Measurements from ENCODE around the gene POU2F1. TPM values are rescaled to one million over a fixed set of nuclear protein-coding genes. Genes with fewer than 3 reads are reported as not detected.
A peak's percentile ranks its signal among the peaks of the same experiment; 100 is the strongest.

The POU2F1 gene
- total and polyA plus RNA-seq, 8 donors: 1.4 to 7.3 (median 5.8) TPM

DNA sequence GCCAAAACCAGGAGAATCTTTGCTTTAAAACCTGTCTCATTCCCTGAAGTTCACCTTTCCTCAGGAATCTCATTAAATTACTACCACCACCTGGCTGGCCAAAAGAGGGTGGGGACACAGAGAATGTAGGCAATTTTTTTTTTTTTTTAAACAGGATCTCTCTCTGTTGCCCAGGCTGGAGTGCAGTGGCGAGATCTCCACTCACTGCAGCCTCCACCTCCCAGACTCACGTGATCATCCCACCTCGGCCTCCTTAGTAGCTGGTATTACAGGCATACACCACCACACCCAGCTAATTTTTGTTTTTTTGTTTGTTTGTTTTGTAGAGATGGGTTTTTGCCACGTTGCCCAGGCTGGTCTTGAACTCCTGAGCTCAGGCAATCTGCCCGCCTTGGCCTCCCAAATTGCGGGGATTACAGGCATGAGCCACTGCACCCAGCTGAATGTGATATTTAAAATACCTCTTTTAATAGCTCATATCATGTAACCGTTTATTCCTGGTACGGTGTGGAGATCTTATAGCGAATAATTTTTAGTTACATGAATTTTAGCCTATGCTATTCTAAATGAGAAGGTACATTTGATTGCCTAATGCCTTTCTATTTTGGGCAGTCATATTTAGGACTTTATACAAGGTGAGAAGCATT, 84.5 kb downstream of the POU2F1 start:
- ATAC-seq (no peak), FAIRE-seq (no peak), DNase-seq (no peak)
- Histone ChIP-seq H3K4me3 (no peak overlapping the region), H3K27ac (no peak overlapping the region), H3K27me3 (no peaks in the 10 kb centered on the region), H3K9me3 (no peaks in the 10 kb centered on the region), H3K4me1 (peaks cover 0 to 6% (median 3%) of the 10 kb centered on the region in 3 donors), H3K36me3 (no peaks in the 10 kb centered on the region)
- TF ChIP-seq, protein P1, sequence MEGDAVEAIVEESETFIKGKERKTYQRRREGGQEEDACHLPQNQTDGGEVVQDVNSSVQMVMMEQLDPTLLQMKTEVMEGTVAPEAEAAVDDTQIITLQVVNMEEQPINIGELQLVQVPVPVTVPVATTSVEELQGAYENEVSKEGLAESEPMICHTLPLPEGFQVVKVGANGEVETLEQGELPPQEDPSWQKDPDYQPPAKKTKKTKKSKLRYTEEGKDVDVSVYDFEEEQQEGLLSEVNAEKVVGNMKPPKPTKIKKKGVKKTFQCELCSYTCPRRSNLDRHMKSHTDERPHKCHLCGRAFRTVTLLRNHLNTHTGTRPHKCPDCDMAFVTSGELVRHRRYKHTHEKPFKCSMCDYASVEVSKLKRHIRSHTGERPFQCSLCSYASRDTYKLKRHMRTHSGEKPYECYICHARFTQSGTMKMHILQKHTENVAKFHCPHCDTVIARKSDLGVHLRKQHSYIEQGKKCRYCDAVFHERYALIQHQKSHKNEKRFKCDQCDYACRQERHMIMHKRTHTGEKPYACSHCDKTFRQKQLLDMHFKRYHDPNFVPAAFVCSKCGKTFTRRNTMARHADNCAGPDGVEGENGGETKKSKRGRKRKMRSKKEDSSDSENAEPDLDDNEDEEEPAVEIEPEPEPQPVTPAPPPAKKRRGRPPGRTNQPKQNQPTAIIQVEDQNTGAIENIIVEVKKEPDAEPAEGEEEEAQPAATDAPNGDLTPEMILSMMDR (IDR thresholded peaks at IDR 0.05): no peak
- 93 to 97% methylated on average over 9 of the region's 9 CpGs for WGBS, 2 donors
- intact Hi-C loops (cut with DNase I): no loop called here

DNA sequence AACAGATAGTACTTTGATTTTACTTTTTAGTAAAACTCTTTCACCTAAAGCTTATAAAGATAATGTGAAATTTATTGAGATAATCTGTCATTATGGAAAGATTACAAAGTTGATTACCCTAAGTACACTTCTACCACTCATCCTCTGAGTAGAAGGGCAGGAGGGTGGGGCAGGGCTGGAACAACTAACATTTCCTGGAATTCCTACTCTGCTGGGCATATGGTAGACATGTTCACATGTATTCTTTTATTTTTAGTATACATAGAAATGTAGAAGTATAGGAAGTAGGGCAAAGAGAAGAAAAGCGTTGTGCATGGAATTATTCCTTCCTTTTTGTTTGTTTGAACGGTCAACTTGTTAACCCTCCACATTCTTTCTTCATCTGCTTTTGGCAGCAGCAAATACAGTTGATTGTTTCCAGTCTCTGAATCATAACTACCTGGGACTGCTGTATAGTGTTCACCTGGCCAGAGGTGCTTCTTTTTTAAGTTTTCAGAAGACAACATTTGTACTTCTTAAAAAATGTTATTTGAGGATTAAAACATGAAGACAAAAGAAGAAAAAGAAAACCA, 85.1 kb downstream of the POU2F1 start:
- peak in 2 of 4 donors; percentile 65 to 74 for ATAC-seq
- WGBS, 2 donors: 56% methylated on average over 2 of the region's 2 CpGs
- intact Hi-C loops (cut with DNase I): no loop called here
- DNase-seq: no peak
- H3K4me3 ChIP-seq: no peak overlapping the region
- H3K36me3 ChIP-seq: no peaks in the 10 kb centered on the region
- FAIRE-seq: no peak
- no peaks in the 10 kb centered on the region for H3K9me3 ChIP-seq
- H3K4me1 ChIP-seq: peaks cover 0 to 7% (median 6%) of the 10 kb centered on the region in 3 donors
- TF ChIP-seq, protein P1 (IDR thresholded peaks at IDR 0.05): no peak
- no peak overlapping the region for H3K27ac ChIP-seq
- H3K27me3 ChIP-seq: no peaks in the 10 kb centered on the region

DNA sequence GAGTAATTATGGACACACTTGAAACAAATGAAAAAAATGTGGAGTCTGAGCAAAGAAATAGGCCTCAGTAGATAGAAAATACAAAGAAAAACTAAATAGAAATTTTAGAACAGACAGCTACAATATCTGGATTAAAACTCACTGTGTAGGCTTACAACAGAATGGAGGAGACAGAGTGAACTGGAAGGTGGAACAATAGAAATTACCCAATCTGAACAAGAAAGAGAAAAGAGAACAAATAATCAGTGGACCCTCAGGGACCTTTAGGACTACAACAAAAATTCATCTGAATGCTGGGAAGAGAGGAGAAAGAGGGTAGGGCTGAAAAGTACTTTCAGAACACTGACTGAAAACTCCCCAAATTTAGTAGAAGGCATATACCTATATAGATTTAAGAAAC, 90.0 kb downstream of the POU2F1 start:
- Histone ChIP-seq H3K4me1 (peaks cover 0 to 7% (median 6%) of the 10 kb centered on the region in 3 donors), H3K4me3 (no peak overlapping the region), H3K9me3 (no peaks in the 10 kb centered on the region), H3K27ac (no peak overlapping the region), H3K27me3 (no peaks in the 10 kb centered on the region), H3K36me3 (no peaks in the 10 kb centered on the region)
- ATAC-seq: no peak
- no peak for DNase-seq
- no peak for FAIRE-seq
- intact Hi-C loops (cut with DNase I): no loop called here
- TF ChIP-seq, protein P1 (IDR thresholded peaks at IDR 0.05): no peak

GRCh38 chr1:167312871-167313270, 92.2 kb downstream of the POU2F1 start:
- Histone ChIP-seq H3K27ac (no peak overlapping the region), H3K4me3 (no peak overlapping the region), H3K36me3 (no peaks in the 10 kb centered on the region), H3K9me3 (no peaks in the 10 kb centered on the region), H3K4me1 (peaks cover 0 to 7% (median 0%) of the 10 kb centered on the region in 3 donors), H3K27me3 (no peaks in the 10 kb centered on the region)
- ATAC-seq (no peak), DNase-seq (no peak), FAIRE-seq (no peak)
- intact Hi-C loops (cut with DNase I): no loop called here
- WGBS, 2 donors: 97 to 98% methylated on average over 1 of the region's 1 CpG
- TF ChIP-seq, protein P1 (IDR thresholded peaks at IDR 0.05): no peak

DNA sequence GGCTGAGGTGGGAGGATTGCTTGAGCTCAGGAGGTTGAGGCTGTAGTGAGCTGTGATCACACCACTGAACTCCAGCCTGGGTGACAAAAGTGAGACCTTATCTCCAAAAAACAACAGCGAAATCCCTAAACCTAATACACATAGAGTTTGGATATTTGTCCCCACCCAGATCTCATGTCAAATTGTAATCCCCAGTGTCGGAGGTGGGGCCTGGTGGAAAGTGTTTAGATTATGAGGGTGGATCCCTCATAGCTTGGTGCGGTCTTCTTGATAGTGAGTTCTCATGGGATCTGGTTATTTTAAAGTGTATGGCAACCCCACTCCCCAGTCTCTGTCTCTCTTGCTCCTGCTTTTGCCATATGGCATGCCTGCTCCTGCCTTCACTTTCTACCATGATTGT, 94.0 kb downstream of the POU2F1 start:
- H3K27ac ChIP-seq: no peak overlapping the region
- WGBS, 2 donors: 96 to 99% methylated on average over 3 of the region's 3 CpGs
- DNase-seq (no peak), ATAC-seq (no peak), FAIRE-seq (no peak)
- no peaks in the 10 kb centered on the region for H3K36me3 ChIP-seq
- H3K9me3 ChIP-seq: no peaks in the 10 kb centered on the region
- intact Hi-C loops (cut with DNase I): no loop called here
- no peaks in the 10 kb centered on the region for H3K27me3 ChIP-seq
- TF ChIP-seq, protein P1 (IDR thresholded peaks at IDR 0.05): no peak
- H3K4me3 ChIP-seq: no peak overlapping the region
- H3K4me1 ChIP-seq: peaks cover 0 to 7% (median 0%) of the 10 kb centered on the region in 3 donors

Data from pancreas (tissue), 10 donors.